Loucy (cell line): ENCODE measurements around the gene MACF1.

Source experiments
- EZH2phosphoT487 ChIP-seq: fragments of 200-600 bp; IDR thresholded peaks from 2 replicates; pipeline ENCODE4 v1.6.1; 2018; ENCODE audit warnings: antibody characterized with exemption, mild to moderate bottlenecking, moderate library complexity, borderline replicate concordance
- TF ChIP-seq, protein P1 (sequence below): fragments of 200-600 bp; sonication (generic); conservative IDR thresholded peaks from 2 replicates; pipeline ENCODE4 v1.5.1; 2014; ENCODE audit warnings: mild to moderate bottlenecking, antibody characterized with exemption, low read length

GRCh38 chr1:39337067-39337466, 132.6 kb downstream of the MACF1 start:
- TF ChIP-seq, protein P1, sequence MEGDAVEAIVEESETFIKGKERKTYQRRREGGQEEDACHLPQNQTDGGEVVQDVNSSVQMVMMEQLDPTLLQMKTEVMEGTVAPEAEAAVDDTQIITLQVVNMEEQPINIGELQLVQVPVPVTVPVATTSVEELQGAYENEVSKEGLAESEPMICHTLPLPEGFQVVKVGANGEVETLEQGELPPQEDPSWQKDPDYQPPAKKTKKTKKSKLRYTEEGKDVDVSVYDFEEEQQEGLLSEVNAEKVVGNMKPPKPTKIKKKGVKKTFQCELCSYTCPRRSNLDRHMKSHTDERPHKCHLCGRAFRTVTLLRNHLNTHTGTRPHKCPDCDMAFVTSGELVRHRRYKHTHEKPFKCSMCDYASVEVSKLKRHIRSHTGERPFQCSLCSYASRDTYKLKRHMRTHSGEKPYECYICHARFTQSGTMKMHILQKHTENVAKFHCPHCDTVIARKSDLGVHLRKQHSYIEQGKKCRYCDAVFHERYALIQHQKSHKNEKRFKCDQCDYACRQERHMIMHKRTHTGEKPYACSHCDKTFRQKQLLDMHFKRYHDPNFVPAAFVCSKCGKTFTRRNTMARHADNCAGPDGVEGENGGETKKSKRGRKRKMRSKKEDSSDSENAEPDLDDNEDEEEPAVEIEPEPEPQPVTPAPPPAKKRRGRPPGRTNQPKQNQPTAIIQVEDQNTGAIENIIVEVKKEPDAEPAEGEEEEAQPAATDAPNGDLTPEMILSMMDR, result no peak
- TF ChIP-seq EZH2phosphoT487, result no peak
